Head of caudate nucleus (tissue), 42 donors: ENCODE results near the gene DUSP15.
"Not testable (repeated sequence)": the region's sequence is repeated elsewhere in the genome, so short reads cannot be mapped to it uniquely, and the experiment has no call there.

Source experiments
- DNase-seq, 42 donors: peaks; one replicate each; pipeline versions ENCODE4 v3.0.0 to v3.0.0-alpha.2; 2020 to 2021; ENCODE audit warnings: mixed read lengths in 7 of 42
- intact Hi-C: fragments of 100-400 bp; cut with DNase I; formaldehyde crosslinking; loops from one replicate; pipeline ENCODE4 v1.15.0; 2022

Gene DUSP15

DNA sequence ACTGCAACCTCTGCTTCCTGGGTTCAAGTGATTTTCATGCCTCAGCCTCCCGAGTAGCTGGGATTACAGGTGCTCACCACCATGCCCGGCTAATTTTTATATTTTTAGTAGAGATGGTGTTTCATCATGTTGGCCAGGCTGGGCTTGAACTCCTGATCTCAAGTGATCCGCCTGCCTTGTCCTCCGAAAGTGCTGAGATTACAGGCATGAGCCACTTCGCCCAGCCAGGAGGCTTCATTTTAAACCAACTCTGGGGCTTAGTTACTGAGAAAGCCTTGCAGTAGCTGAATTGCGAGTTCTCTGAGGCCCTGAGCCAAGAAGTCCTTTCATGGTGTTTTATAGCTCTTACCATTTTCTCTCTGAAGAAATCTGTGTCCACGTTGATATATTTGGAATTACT lies 56.2 kb downstream of the DUSP15 start:
- intact Hi-C loops, DNase-seq: not testable (repeated sequence)

GRCh38 chr20:31813611-31814010 lies 56.7 kb downstream of the DUSP15 start:
- DNase-seq = no peak
- intact Hi-C loops = no loop called here

- DNase-seq = no peak
- intact Hi-C loops = no loop called here
These were observed 58.3 kb downstream of the DUSP15 start for GRCh38 chr20:31811796-31812728.

DNA sequence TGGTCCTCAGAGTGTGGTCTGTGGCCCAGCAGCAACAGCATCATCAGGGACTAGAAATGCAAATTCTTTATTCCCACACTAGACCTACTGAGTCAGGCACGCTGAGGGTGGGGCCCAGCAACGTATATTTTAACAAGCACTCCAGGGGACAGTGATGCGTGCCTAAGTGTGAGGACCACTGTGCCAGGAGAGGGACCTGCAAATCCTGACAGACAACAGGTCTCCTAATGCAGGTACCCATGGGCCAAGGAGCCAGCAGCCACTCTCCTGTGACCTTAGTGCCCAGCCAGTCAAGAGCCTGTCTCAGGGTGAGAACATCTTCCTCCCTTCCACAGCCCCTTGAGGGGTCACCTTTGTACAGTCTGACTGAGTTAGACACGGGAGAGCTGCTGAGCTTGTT lies 59.1 kb downstream of the DUSP15 start:
- no peak for DNase-seq
- intact Hi-C loops = no loop called here
